Fibroblast of skin of left biceps (primary cell): ENCODE results near the gene CASK.
A peak's percentile ranks its signal among the peaks of the same experiment; 100 is the strongest.

Source experiments
- DNase-seq, 2 experiments: peaks; one replicate each; pipeline ENCODE4 v3.0.0-alpha.2; 2013; ENCODE audit warnings: low read depth in 2 of 2

CASK gene

GRCh38 chrX:41827886-41828285, 95.5 kb downstream of the CASK start:
- DNase-seq, result peak; percentile 26 to 34

- DNase-seq, result no peak
Measured at GRCh38 chrX:41825796-41826195, 97.6 kb downstream of the CASK start.

GRCh38 chrX:41824551-41824950, 98.8 kb downstream of the CASK start:
- peak in 1 of 2 experiments; percentile 8 for DNase-seq

GRCh38 chrX:41823402-41823801, 100.0 kb downstream of the CASK start:
- no peak for DNase-seq

GRCh38 chrX:41822892-41823291, 100.5 kb downstream of the CASK start:
- DNase-seq, result no peak

GRCh38 chrX:41808047-41808446, 115.3 kb downstream of the CASK start:
- DNase-seq, result no peak

- no peak for DNase-seq
Measured at GRCh38 chrX:41802958-41803357, 120.4 kb downstream of the CASK start.

GRCh38 chrX:41799661-41800060, 123.7 kb downstream of the CASK start:
- no peak for DNase-seq

GRCh38 chrX:41796577-41796976, 126.8 kb downstream of the CASK start:
- no peak for DNase-seq

- no peak for DNase-seq
Measured at GRCh38 chrX:41796046-41796445, 127.3 kb downstream of the CASK start.

- DNase-seq, result no peak
Measured at GRCh38 chrX:41789374-41789773, 134.0 kb downstream of the CASK start.

GRCh38 chrX:41785685-41786084, 137.7 kb downstream of the CASK start:
- no peak for DNase-seq

GRCh38 chrX:41781500-41781899, 141.9 kb downstream of the CASK start:
- no peak for DNase-seq

- no peak for DNase-seq
Measured at GRCh38 chrX:41779941-41780340, 143.4 kb downstream of the CASK start.

- DNase-seq, result no peak
Measured at GRCh38 chrX:41779030-41779564, 144.3 kb downstream of the CASK start.

GRCh38 chrX:41761702-41762101, 161.7 kb downstream of the CASK start:
- no peak for DNase-seq

GRCh38 chrX:41761169-41761568, 162.2 kb downstream of the CASK start:
- no peak for DNase-seq

GRCh38 chrX:41759817-41760216, 163.5 kb downstream of the CASK start:
- DNase-seq, result no peak

GRCh38 chrX:41758401-41758800, 165.0 kb downstream of the CASK start:
- DNase-seq, result no peak

- DNase-seq, result no peak
Measured at GRCh38 chrX:41750716-41751115, 172.6 kb downstream of the CASK start.

- DNase-seq, result no peak
Measured at GRCh38 chrX:41739871-41740270, 183.5 kb downstream of the CASK start.

GRCh38 chrX:41737065-41737464, 186.3 kb downstream of the CASK start:
- DNase-seq, result no peak

GRCh38 chrX:41734530-41734929, 188.8 kb downstream of the CASK start:
- DNase-seq, result no peak

- DNase-seq, result no peak
Measured at GRCh38 chrX:41733939-41734338, 189.4 kb downstream of the CASK start.
